HepG2 (cell line): Measurements from ENCODE around the gene UBAP2L. TPM values are rescaled to one million over a fixed set of nuclear protein-coding genes. Genes with fewer than 3 reads are reported as not detected.

Source experiments
- CHD4 ChIP-seq: fragments of 200-600 bp; sonication (generic); IDR thresholded peaks from 2 replicates; pipeline ENCODE4 v1.7.0; 2017; ENCODE audit warnings: mild to moderate bottlenecking, low read length, borderline replicate concordance
- FOXC1 ChIP-seq: sonication (generic); formaldehyde crosslinking; IDR thresholded peaks from 2 replicates; pipeline ENCODE4 v1.8.0; 2022; ENCODE audit warnings: mild to moderate bottlenecking, missing genetic modification reagents, borderline replicate concordance
- FOXP4 ChIP-seq: sonication (generic); formaldehyde crosslinking; IDR thresholded peaks from 2 replicates; pipeline ENCODE4 v1.4.0; 2020; ENCODE audit warnings: missing genetic modification reagents
- LBX2 ChIP-seq: sonication (generic); formaldehyde crosslinking; IDR thresholded peaks from 2 replicates; pipeline ENCODE4 v1.5.0; 2020; ENCODE audit warnings: missing genetic modification reagents, mild to moderate bottlenecking, borderline replicate concordance
- NAIF1 ChIP-seq: sonication (generic); formaldehyde crosslinking; IDR thresholded peaks from 2 replicates; pipeline ENCODE4 v1.5.0; 2020; ENCODE audit warnings: mild to moderate bottlenecking, missing genetic modification reagents, borderline replicate concordance
- NFATC3 ChIP-seq: sonication (generic); formaldehyde crosslinking; IDR thresholded peaks from 2 replicates; pipeline ENCODE4 v1.5.1; 2020; ENCODE audit warnings: mild to moderate bottlenecking, missing genetic modification reagents
- NR2F2 ChIP-seq: IDR thresholded peaks from 2 replicates; pipeline ENCODE4 v1.6.1; 2012; ENCODE audit warnings: low read depth, inconsistent platforms, borderline replicate concordance
- NRL ChIP-seq: sonication (generic); formaldehyde crosslinking; IDR thresholded peaks from 2 replicates; pipeline ENCODE4 v1.5.0; 2020; ENCODE audit warnings: missing genetic modification reagents, mild to moderate bottlenecking, moderate library complexity, borderline replicate concordance
- RERE ChIP-seq: IDR thresholded peaks from 2 replicates; pipeline ENCODE4 v1.6.1; 2016; ENCODE audit warnings: low read depth, missing genetic modification reagents, missing compliant biosample characterization
- TRIM24 ChIP-seq: sonication (generic); formaldehyde crosslinking; IDR thresholded peaks from 2 replicates; pipeline ENCODE4 v1.8.0; 2022; ENCODE audit warnings: mild to moderate bottlenecking, missing genetic modification reagents
- ZNF282 ChIP-seq: fragments of 450-650 bp; IDR thresholded peaks from 2 replicates; pipeline ENCODE4 v1.6.1; 2018; ENCODE audit not compliant: partially characterized antibody
- ZNF296 ChIP-seq: sonication (generic); formaldehyde crosslinking; conservative IDR thresholded peaks from 2 replicates; pipeline ENCODE4 v1.5.0; 2020; ENCODE audit warnings: mild to moderate bottlenecking, missing genetic modification reagents
- ZNF501 ChIP-seq: sonication (generic); formaldehyde crosslinking; IDR thresholded peaks from 2 replicates; pipeline ENCODE4 v1.5.1; 2020; ENCODE audit warnings: mild to moderate bottlenecking, moderate library complexity, missing genetic modification reagents
- ZNF512 ChIP-seq: sonication (generic); formaldehyde crosslinking; IDR thresholded peaks from 2 replicates; pipeline ENCODE4 v1.4.0; 2020; ENCODE audit warnings: mild to moderate bottlenecking, missing genetic modification reagents
- ZNF577 ChIP-seq: sonication (generic); formaldehyde crosslinking; IDR thresholded peaks from 2 replicates; pipeline ENCODE4 v1.4.0; 2020; ENCODE audit warnings: mild to moderate bottlenecking, low read depth, missing genetic modification reagents, borderline replicate concordance
- ZNF615 ChIP-seq: sonication (generic); formaldehyde crosslinking; IDR thresholded peaks from 2 replicates; pipeline ENCODE4 v1.5.0; 2020; ENCODE audit warnings: mild to moderate bottlenecking, missing genetic modification reagents, borderline replicate concordance
- ZNF816 ChIP-seq: sonication (generic); formaldehyde crosslinking; IDR thresholded peaks from 2 replicates; pipeline ENCODE4 v1.8.0; 2022; ENCODE audit warnings: missing genetic modification reagents, mild to moderate bottlenecking, borderline replicate concordance
- ZNF878 ChIP-seq: sonication (generic); formaldehyde crosslinking; IDR thresholded peaks from 2 replicates; pipeline ENCODE4 v1.8.1; 2023; ENCODE audit warnings: mild to moderate bottlenecking, missing genetic modification reagents, moderate library complexity
- ZSCAN12 ChIP-seq: sonication (generic); formaldehyde crosslinking; IDR thresholded peaks from 2 replicates; pipeline ENCODE4 v1.9.0; 2021; ENCODE audit warnings: mild to moderate bottlenecking, missing genetic modification reagents
- polyA plus RNA-seq, 8 experiments: library from polyadenylated mRNA; depleted of rRNA in 3 of 8; stranded (reverse) in 7 of 8; unstranded in 1 of 8; fragments of >200 nt; fragmentation: Illumina TruSeq in 4 of 8; extraction: Trizol in 4 of 8; gene quantifications; 2 replicates each; pipeline versions ENCODE4 v1.2.1 to v1.2.3, GENCODE V29; 2011 to 2016; ENCODE audit warnings: low read depth in 4 of 8, missing spikeins in 1 of 8, mixed read lengths in 1 of 8; ENCODE audit not compliant: insufficient read depth in 1 of 8
- total RNA-seq, 5 experiments: library from RNA; depleted of rRNA; stranded (reverse); fragments of >200 nt; fragmentation: Illumina TruSeq; extraction: Trizol; gene quantifications; 2 replicates each; pipeline ENCODE4 v1.2.3, GENCODE V29; 2016; ENCODE audit warnings: low read depth in 1 of 5

UBAP2L gene
- total and polyA plus RNA-seq, 2 of the 13 experiments (the other 11 are each of a cell fraction or from before 2014, with no cell fraction given) = 74.2 to 159 TPM

GRCh38 chr1:154183046-154183915, 37.5 kb upstream of the UBAP2L start (continued):
- TF ChIP-seq ZNF512 (CRISPR knock-in tag) (no peak), RERE (CRISPR knock-in tag) (no peak), NFATC3 (0 out of 2 replicates have a peak, but pooled peaks have one; percentile 73), ZNF577 (CRISPR knock-in tag) (no peak), TRIM24 (CRISPR knock-in tag) (no peak), ZSCAN12 (CRISPR knock-in tag) (no peak), FOXP4 (CRISPR knock-in tag) (peak; percentile 41; the same call in 1 of the 2 replicates), NR2F2 (no peak), ZNF296 (CRISPR knock-in tag) (no peak), ZNF615 (no peak), ZNF878 (CRISPR knock-in tag) (no peak), ZNF816 (CRISPR knock-in tag) (no peak), ZNF501 (CRISPR knock-in tag) (peak; percentile 83), ZNF282 (no peak), LBX2 (CRISPR knock-in tag) (no peak; the same call in 1 of the 2 replicates), CHD4 (no peak), NAIF1 (CRISPR knock-in tag) (no peak), NRL (CRISPR knock-in tag) (peak; percentile 63), FOXC1 (CRISPR knock-in tag) (peak; percentile 72; the same call in 1 of the 2 replicates)
